Midbrain (tissue), 1 donor: Measurements from ENCODE around the gene NRN1.
"Not testable (repeated sequence)": the region's sequence is repeated elsewhere in the genome, so short reads cannot be mapped to it uniquely, and the experiment has no call there.

ENCODE experiments used
- DNase-seq: peaks from one replicate; lab custom pipeline; 2025; lab: John Stamatoyannopoulos, UW

Gene NRN1

DNA sequence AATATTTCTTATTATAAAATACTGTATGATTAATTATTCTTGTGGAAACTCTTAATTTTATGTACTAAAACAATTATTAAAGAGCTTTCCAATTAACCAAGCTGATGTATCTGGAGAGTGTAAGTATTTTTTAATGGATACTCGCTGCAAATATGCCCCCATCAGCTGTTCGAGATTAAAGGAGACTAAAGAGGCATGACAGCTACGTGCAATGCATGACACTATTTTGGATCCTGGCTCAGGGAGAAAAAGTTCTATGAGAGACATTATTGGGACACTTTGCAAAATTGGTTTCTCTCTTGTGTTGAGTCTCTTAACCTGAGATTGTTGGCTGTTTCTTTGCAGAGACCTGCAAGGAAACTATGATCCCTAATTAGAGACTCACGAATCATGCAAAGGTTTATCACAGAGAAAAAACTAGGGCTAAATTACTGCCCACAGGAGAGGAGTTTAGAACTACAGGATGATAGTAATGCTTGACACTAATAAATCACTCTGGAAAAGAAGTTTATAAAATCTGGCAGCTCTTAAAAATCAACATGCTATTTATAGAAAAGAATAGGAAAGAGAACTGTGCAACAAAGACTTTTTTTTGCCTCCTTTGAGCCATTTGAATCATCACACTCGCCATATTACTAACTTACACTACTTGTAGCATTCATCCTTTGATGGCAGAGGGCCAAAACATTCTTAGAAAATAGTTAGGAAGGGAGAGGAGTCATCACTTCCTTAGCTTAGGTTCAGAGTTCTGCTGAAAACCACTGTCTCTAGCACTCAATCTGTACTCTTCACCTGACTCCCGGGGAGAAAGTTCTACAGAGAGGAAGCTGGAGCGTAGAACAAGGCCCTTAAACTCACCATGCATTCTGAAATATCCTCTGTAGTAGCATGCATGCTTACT is 25.3 kb downstream of the NRN1 start:
- no peak for DNase-seq

DNA sequence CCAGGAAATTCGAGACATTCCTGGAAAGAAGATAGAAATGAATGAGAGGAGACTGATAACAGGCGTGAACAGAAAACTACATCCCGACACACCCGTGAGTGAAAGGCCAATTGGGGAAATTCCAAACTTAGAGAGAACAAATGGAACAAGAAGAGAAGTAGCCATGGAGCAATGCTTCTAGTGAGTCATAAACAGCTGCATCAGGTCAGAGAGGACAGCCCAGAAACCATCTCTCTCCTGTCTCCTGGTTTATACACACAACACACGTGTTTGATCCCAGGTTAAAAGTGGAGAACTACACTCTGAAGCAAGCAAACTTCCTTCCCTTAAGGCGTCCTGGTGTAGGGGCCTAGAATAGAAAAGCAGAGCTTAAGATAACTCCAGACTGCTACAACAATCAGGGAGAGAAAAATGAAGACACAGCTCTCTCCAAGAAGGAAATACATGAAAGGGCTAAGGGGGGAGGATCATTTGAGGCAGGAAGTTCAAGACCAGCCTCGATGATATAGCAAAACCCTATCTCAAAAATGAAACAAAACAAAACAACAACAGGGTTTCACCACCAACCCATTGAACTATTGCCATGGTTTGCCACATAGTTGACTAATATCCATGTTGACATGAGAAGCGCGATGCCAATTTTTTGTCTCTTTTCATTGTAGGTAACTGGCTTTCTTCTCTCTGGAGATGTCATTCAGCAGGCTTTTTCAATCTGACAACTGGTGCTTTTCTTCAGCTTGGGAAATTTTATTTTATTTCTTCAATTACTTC is 26.9 kb downstream of the NRN1 start:
- no peak for DNase-seq

DNA sequence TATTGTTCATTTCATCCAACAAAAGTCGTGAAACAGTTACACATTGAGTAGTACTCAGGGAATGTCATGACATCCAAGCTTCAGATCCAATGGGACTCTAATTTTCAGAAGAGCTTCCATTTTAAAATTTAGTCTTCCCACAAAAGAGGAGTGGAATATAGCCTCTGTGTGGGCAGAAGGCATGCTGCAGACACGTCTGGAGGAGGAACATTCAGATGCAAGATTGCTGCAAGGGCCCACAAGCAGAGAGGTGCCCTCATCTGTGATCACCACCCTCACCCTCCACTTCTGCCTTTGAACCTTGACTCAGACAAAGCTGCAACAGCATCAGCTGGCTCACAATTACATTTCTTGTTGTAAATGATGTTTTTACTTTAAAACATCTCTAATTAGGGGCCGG is 29.9 kb downstream of the NRN1 start:
- DNase-seq: no peak

DNA sequence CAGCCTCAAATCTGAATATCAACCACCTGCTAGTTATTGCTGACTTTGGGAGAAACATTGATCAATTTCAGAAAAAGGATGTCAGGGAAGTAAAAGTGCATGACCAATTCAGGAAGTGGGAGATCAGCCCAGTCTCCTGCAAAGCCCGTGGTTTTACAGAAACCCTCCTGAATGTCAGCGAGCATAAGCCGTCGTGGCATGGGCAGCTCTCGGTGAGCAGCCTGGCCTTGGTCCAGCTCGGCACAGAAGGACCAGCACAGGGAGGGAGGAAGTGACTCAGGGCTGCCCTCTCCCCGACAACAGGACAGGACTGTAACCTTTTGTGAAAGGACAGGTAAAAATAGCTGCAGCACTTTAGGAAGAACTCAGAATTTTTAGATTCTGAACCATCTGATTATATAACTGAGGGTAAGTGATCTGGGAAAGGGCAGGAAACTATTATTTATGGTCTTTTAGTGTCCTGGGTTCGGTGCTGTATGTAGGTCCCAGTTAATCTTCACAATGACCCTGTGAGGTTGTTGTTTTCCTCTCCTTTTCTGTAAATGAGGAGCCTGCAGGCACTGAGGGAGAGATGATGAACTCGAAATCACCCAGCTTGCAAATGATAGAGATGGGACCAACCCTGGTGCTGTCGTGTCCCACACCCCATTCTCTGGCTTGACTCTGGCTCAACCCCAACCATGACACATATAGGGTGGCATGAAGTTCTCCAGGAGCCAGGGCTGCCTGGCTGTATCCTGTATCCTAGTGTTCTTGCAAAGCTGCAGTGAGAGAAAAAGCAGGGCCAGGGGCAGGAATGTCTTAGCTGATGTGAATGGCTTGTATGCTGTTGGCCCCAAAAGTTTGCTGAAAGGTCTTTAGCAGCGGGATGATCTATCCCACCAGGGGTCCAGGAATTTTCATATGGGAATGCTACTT is 37.6 kb downstream of the NRN1 start:
- DNase-seq: no peak

DNA sequence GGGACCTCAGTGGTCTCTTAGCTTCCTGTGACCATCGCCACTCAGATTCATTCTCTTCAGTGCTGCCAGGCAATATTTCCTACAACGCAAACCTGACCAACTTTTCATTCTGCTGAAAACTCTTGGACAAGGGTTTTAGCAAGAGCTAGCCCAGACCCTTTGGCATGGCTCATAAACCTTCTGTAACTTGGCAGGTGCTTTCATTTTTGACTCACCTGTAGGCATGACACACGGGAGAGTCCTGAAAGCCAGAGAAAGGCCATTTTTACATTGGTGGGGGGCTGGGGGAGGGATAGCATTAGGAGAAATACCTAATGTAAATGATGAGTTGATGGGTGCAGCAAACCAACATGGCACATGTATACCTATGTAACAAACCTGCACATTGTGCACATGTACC is 38.7 kb downstream of the NRN1 start:
- DNase-seq: not testable (repeated sequence)

DNA sequence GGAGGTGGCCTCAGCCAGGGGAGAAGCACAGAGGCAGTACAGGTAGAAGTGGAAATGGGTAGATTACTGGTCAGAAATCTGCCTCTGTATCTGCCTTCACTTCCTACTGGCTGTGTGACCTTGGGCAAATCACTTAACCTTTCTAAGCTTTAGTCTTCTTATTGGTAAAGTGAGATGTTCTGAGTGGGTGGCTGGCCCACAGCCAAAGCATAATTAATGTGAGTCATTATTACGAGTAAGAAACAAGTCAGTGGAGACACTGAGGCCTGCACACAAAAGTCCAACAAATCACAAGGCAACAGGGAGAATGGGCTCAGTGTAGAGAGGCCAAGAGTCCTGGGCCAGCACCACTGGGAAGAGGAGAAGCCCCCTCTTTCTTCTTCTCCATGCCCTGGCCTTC is 39.1 kb downstream of the NRN1 start:
- DNase-seq: no peak

DNA sequence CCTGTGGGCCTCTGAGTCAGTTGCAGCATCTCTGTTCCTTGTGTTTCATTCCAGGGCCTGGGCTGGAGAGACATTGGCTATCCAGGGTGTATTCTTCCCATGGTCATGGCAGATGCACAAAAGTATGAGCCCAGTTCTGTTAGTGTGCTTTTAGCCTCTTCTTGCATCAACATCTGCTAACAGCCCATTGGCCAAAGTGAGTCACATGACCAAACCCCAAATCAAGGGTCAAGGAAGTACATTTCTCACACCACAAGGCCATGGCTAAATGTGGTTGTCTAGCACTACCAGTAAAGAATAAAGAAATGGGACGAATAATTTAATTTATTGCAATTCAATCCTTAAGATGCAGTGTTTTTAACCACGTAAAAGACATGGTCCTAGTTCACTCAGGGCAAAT is 43.9 kb downstream of the NRN1 start:
- DNase-seq: no peak

DNA sequence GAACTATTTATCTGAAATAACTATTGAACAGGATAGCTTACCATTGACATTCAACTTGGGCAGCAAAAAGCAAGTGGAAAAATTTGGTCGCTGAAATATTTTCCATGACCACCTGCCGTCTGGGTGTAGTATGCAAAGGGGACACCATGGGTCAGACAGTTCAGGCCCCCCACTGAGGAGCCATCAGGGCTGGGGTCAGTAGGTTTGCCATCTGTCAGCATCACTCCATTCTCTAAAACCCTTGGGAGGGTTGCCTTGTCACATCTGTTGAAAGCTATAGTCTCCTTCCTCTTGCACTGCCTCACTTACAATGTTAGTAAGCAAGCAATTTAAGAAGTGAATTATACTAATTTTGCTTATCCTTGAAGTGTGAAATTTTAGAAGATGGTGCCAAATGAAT is 44.9 kb downstream of the NRN1 start:
- no peak for DNase-seq

DNA sequence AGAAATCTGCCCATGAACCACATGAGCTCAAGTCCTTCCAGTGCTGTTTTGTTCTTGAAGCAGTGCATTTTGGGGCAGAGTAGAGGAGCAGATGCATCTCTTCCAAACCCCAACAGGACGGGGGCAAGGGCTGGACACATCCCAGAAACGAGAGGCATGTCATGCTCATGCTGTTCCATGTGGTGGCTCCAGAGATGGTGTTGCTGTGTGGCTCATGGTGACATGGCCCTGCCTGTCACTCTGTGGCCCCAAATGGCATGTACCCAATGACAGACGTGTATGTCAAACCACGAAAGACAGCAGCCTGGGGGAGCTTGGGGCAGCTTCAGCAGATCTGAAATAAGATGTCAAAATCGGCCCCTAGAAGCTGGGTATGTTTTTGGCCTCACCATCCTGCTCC is 46.3 kb downstream of the NRN1 start:
- DNase-seq: no peak

DNA sequence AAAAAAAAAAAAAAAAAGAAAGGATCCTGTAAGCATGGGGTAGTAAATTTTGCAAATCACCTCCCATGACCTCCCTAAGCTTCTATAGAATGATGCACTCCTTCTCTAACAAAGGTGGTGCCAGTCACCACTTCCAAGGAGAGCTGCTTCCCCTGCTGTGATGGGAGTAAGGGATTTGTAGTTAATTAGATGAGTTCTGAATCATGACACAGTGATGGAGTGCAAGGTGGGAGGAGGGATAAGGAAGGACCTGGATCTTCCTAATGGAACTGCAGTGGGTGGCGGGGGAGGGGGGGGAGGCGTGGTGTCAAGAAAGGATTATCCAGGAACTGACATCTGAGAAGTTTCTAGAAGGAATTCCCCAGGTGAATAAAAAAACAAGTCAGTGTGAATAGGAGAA is 47.8 kb downstream of the NRN1 start:
- no peak for DNase-seq

DNA sequence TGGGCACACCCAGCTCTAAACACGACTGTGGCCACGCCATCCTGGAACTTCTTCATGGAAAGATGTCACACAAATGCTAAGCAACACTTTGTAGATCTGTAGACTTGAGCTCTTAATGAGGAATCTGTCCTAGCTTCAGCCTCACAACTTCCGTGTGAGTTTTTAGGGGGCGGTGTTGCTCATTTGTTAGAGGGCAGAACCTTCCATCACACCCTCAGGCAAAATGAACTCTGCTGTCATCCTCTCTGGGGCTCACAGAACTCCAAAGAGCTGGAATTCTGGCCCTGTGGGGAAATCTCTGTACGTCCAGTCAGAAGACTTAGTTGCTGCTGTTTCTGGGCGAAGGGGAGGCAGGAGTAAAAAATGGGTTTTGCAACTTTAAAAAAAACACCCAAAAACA is 49.8 kb downstream of the NRN1 start:
- DNase-seq: no peak

DNA sequence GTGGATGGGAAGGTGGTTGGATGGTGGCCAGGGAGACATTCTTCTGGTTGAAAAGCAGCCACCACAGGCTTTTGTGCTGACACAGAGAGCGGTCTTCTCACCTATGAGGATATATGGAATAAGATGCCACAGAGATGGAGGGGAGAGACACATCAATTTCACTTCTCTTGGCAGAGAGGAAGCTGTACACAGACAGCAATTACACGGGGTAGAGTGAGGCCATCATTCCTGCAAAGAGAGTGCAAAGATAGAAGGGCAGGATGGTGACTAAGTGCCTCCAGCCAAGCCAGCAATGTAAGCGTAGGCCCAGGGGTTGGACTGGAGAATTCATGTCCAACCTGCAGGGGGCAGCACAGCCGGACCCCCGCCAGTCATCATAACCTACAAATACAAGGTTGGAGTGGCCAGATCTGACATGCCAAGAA is 56.4 kb downstream of the NRN1 start:
- DNase-seq: no peak
